ENCODE data around the gene C1orf174.

Gene C1orf174

DNA sequence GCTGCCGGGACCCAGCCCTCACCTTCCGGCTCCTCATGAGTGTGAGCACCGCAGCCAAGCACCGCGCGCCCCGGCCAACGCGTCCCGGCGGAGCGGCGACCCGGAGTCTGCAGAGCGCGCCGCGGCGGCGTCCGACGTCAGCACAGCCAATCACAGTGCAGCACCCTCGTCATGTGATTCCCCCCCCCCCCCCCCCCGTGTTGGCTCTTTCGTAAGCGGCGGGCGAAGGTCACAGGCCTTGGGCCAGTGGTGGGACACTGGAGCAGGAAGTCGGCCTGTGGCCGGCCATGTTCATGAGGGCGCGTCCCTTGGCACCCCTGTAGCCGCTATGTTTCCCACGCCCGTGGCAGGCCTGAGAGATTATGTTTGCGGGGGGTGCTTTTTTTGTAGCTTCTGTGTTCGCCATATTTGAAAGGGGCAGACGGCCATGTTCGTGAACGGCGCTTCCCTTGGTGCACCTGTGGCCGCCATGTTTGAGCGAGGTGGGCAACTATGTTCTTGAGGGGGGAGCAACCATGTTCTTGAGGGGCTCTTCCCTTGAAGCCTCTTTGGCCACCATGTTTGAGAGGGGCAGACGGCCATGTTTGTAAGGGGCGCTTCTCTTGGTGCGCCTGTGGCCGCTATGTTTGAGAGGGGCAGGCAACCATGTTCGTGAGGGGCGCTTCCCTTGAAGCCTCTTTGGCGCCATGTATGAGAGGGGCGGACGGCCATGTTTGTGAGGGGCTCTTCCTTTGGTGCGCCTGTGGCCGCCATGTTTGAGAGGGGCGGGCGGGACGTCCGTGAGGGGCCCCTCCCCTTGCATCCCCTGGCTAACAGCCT, at the start of gene C1orf174:
C1orf174 (minus strand) TSS at position 123 of the 819 bp plus-strand sequence; CDS start at position 37, 86 bp downstream.
- in situ Hi-C loops (cut with MboI; ENCODE audit: low sequenced_read_pairs): no loop called here

DNA sequence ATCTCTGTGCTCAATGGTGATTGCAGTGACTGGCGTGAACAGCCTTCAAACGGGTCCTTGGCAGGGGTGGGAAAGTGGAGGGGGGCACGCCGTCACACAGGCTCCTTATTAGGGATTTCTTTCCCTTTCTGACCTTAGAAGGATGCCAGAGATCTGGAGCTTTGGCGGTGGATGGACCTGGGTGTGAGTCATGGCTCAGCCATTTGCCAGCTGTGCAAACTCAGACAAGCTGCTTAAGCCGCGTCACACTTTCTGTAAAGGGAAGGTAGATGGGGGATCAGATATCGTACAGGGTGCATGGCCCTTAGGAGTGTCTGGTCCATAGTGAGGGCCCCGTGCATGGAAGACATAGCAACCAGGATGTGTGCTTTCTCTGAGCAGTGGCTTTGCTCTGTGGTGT, 48.3 kb upstream of the C1orf174 start:
- in situ Hi-C loops (cut with MboI; ENCODE audit: low sequenced_read_pairs): no loop called here

DNA sequence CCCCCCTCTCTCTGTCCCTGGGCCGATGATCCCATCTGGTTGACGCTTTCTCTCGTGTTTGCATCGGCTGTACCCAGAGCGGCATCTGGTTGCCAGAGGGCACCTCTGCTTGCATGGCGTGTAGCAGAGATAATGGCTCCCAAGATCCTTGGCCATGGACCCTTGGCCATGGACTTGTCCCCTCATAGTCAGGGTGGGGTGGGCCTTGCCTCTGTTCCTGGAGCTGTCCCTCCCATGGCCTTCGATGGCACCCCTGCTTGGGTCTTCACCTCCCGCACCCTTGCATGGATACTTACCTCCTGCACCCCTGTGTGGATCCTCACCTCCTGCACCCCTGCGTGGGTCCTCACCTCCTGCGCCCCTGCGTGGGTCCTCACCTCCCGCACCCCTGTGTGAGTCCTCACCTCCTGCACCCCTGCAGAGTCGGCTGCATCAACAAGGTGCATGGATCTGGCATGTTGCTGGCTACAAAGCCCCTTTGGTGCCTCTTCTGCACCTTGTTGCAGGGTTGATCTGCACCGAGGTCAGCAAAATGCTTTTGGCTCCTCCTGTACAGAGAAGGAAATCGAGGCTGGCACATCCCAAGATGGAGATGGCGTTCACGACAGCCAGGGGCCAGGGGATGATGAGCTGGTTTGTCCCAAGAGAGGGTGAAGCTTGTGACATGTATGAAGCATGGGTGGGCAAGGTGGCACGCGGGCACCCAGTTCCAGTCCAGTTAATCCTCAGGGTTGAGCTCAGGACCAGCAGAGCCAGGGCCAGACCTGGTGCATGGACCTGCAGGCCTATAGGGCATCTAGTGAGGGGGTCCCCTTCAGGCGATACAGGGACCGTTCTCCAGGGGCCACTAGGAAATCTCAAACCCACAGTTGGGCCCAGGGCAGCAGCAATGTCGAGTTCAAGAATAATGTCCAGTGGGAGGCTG, 46.1 kb upstream of the C1orf174 start:
- in situ Hi-C loops (cut with MboI; ENCODE audit: low sequenced_read_pairs): no loop called here

DNA sequence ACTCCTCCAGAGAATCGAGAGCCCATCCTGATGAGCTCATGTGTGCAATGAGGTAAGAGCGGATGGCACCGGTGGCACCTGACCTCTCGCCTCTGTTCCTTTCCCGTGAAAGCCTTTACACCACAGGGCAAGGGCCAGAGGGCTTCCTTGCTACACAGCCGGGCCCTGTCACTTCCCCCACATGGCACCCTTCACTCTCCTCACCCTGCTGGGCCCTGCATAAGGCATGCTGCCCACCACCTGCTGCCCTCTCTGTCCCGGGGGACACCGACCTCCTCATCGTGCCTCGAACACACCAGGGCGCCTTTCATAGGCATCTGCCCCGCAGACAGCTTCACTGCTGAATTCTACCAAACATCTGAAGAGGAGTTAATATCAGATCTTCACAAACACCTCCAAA, 45.1 kb upstream of the C1orf174 start:
- in situ Hi-C loops (cut with MboI; ENCODE audit: low sequenced_read_pairs): no loop called here

DNA sequence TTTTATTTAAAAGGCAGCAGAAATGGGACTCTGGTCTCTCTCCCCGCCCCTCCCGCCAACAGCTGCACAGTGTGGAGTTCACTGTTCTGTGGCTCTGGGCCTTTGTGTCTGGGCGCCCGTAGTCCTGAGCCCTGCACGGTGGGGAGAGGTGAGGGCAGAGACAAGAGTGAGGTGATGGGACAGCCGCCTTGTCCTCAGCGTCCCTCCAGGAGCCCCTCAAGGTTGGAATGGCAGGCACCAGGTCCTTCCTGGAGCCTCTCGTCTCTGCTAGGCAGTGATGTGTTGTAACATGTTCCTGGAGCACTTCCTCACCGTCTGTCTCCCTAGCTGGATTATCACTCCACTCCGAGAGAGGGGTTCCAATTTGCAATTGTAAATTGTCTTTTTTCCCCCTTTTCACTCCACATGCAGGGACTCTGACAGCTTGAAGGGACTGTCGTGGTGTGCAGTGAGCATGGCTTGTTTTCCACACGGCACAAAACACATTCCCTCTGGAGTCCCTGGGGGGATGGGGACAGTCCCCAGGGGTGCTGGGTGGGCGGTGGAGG, 44.6 kb upstream of the C1orf174 start:
- in situ Hi-C loops (cut with MboI; ENCODE audit: low sequenced_read_pairs): no loop called here

DNA sequence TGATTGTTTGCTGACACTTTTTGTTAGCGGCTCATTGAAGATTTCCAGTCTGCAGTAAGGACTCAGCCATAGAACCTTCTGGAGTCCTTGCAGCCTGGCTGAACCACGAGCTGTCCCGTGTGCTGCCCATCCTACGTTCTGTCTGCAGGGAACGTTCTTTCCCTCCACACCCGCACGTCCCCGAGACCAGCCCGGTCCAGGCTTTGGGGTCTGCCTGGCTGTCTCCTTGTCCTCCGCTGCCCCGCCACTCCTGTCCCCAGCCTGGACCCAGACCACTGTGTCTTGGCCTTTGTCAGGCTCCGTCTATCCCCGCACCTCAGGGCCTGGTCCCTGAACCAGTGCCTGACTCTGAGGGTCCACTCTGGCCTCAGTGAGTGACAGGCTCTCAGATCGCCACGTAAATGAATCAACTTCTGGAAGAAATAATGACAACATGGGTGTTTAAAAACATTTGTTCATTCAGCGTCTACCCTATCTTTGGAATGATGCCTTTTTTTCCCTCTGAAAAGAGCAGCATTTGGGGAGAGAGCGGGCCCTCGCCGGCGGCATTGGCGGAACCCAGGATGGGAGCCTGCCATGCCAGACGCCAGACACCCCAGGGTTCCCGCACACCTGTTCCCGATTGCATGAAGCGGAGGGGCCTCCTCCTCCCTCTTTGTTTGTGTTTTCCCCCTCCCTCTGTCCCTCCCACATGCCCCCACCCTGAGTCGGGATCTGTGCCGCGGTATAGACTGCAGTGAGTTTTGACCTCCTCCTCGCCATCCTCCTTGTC, 43.9 kb upstream of the C1orf174 start:
- in situ Hi-C loops (cut with MboI; ENCODE audit: low sequenced_read_pairs): no loop called here

DNA sequence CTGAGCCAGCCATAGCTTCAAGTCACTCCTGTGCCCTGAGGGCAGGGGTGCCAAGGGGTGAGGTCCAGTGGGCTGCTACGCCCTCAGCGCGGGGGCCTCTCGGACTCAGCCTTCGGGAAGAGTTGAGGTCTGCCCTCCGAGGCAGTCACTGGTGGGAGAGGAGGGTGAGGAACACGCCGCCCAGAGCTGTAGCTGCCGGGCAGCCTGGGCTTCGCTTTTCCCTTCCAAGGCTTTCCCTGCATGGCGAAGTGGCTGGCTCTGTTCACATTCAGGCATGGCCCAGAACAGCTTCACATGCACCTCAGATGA, 43.0 kb upstream of the C1orf174 start:
- in situ Hi-C loops (cut with MboI; ENCODE audit: low sequenced_read_pairs): no loop called here

DNA sequence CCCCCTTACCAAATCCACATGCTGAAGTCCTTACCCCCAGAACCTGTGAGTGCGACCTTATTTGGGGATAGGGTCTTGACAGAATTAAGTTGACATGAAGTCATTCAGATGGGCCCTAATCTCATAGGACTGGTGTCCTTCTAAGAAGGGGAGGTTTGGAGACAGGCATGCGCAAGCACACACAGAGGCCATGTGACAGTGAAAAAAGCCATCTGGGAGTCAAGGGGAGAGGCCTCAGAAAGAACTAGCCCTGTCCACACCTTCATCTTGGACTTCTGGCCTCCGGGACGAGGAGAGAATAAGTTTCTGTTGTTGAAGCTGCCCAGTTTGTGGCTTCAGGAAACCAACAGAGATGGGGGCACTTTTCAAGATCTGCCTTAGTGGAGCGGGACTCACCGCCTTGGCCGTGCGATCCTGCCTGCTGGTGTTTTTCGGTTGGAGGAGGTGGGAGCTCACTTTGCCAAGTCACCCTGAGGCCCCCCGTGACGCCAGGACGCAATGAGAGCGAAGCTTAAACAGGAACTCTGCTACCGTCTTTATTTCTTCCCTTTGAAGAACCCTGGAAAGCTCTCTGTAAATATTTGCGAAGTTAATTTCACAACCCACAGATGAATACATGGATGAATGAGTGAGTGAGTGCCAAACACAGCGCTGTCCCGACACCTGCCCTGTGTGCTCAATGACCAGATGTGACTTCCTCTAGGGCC, 42.5 kb upstream of the C1orf174 start:
- in situ Hi-C loops (cut with MboI; ENCODE audit: low sequenced_read_pairs): no loop called here

DNA sequence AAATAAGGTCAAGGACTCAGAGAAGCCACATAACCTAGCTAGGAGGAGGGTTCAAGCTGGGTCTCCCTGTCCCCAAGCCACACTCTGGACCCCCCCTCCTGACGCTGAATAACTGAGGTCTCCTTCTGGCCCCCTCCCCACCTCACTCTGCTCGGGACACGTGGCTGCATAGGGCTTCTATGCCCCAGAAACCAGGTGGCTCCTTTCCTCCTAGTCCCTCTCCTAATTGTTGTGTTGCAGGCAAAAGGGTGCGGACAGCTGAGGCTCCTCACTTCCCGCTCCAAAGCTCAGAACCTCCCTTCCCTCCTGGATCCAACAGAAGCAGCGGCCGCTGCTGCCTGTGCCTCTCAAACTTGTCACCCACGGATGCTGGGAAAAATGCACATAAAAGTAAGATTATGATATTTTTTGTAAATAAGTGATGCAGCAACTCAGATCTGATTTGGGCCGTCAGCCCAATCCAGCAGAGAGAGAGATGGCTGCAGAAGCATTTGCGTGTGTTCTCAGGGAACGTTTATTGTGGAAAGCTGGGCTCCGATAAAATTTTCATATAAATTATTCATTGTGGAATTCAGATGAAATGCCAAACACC, 40.8 kb upstream of the C1orf174 start:
- in situ Hi-C loops (cut with MboI; ENCODE audit: low sequenced_read_pairs): no loop called here

DNA sequence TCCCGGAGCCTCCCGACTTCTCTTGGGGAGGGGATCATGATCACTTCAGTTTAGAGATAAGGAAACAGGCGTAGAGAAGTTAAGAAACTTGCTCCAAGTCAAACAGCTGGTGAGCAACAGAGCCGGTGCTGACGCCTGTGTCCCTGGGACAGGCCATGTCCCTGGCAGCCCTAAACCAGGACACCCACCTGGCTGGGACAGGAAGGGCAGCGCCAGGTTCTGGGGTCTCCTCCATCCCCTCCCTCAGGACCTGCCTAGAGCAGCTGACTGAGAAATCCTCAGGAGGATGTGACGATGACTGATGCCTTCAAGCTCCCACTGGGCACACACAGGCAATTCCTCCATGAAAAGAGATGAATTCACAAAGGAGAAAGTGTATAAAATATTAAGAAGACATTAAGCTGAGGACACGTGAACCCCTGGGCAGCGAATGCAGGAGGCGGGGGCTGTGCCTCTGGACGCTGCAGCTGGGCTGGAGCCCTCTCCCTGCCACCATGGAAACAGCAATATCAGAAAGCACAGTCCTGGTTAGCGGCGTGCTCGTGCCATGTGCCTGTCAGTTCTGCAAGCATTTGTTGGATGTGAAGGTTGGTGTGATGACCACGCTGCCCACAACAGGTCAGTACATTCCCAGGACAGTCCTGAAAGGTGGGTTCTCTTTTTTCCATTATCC, 40.1 kb upstream of the C1orf174 start:
- in situ Hi-C loops (cut with MboI; ENCODE audit: low sequenced_read_pairs): no loop called here

DNA sequence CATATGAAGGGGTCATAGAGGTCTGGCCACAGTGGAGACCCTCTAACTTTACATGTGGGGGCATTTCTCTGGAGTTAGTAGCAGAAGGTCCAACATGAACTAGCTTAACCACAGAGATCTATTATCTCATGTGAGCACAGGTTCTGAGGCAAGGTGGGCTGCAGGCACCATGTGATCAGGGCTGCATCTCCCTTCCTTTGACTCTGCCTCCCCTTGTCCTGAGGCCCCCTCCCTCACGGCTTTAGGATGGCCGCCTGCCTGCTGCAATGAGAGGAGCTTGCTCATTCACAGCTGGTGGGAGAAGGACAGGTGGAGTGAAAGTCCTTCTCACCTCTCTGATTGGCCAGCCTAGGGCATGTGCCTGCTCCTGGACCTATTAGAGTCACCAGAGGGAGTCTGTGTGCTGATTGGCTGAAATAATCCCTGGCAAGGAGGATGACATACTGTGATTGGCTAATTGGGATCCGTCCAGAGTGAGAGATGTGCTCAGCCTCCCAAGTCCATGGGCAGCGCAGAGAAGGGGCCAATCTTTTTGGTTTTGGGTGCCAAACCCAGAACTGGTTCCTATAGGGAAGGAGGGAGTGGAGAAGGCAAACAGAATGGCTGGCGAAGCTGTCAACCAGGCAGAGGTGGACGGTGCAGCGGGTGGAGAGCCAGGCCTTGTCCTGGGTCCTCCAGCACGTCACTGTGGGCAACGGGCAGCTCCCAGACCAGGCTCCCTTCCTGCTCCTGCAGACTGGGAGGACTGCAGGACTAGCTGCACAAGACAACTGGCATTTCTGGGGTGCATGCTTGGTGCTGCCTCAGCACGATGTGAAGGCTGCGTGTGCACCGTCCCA, 39.4 kb upstream of the C1orf174 start:
- in situ Hi-C loops (cut with MboI; ENCODE audit: low sequenced_read_pairs): no loop called here

DNA sequence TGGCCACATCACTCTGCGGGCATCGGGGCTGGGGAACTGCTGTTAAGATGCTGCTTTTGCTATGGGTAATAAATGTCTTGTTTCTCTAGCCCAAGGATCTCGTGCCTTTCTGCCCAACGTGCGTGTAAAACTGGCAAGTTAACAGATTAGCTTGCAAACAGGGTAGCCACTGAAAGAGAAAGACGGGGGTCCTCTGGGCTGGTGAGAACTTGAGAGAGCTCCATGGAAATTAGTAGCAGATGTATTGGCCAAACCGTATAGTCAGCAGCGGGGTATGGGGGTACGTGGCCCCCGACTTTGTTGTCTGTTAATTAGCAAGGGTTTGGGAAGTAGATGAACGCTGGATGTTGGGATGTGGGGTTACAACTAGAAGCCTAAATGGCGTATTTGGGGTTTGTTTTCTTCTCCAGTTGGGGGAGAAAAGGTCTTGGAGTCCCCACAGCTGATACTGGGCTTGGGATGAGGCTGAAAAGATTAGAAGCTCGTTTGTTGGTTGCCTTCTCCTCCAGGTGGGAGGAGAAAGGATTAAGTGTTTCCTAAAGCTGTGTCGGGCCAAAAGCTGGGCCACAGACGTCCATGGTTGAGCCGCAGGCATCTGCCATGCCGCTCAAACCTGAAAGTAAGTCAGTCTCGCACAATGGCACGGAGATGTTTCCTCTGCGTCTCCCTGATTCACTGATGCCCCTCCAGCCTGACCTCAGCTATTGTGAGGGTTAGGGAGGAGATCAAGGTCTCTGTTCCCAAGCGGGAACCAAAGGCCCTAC, 32.3 kb upstream of the C1orf174 start:
- in situ Hi-C loops (cut with MboI; ENCODE audit: low sequenced_read_pairs): no loop called here

DNA sequence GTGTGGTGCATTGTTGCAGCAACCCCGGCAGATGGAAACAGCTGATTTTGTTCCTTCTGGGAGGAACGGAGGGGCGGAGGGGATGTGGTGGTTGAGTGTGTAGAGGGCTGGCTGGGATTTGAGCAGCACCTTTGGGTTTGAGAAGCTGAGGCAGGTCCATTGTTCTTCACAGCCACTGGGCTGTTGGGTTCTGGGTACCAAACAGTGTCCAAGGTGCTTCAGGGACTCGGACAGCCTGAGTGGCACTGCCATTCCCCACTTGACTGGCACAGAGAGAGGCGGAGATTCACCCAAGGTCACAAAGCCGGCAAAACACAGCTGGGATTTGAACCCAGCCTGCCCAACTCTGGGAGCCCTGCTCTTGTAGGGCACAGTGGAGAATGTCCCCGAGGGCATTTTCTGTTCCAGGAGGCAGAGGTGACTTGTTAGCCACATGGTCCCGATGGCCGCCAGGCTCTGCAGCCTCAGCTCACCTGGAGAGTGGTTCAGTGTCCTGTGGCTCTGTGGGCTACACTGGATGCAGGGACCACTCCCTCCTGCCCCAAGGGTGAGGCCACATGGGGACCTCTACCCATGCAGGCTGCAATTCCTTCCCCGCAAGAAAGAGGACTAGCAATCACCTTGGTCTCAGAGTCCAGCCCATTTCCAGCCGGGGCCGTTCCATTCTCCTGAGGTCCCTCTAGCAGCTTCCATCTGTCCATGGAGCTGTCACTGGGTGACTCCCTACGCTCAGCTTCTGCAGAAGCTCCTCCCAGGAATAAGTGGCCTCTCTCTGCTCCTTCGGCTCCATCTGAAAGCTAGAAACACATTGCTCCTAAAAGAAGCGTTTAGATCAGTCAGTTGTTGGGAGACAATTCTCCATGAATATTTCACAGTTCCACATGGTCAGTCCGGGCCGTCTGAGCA, 31.2 kb upstream of the C1orf174 start:
- in situ Hi-C loops (cut with MboI; ENCODE audit: low sequenced_read_pairs): no loop called here

DNA sequence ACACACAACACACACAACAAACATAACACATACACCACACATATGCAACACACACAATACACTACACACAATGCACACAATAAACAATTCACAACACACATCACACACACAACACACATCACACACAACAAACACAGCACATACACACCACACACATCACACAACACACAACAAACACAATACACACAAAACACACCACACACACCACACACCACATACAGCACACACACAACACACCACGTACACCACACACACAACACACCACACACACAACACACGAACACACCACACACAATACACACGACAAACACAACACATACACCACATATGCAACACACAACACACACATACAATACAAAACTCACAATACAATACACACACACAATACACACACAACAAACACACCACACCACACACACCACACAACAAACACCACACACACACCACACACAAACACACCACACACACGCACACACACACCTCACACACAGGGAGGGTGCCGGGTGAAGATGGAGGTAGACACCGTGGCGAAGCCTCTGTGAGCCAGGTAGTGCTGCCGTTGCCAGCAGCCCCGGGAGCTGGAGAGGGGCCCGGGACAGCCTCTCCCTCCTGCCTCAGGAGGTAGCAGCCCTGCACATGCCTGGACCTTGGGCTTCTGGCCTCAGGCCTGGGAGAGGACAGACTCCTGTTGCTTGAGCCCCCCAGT, 30.4 kb upstream of the C1orf174 start:
- in situ Hi-C loops (cut with MboI; ENCODE audit: low sequenced_read_pairs): no loop called here

DNA sequence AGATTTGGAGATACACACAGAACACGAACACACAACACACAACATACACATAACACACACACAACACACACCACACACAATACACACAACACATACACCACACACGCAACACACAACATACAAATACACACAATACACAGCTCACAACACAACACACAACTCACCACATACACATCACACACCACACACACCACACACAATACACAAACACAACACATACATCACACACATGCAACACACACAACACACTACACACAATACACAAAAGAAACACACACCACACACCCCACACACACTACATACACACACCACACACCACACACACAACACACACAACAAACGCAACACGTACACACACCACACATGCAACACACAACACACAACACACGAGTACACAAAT, 29.1 kb upstream of the C1orf174 start:
- in situ Hi-C loops (cut with MboI; ENCODE audit: low sequenced_read_pairs): no loop called here

DNA sequence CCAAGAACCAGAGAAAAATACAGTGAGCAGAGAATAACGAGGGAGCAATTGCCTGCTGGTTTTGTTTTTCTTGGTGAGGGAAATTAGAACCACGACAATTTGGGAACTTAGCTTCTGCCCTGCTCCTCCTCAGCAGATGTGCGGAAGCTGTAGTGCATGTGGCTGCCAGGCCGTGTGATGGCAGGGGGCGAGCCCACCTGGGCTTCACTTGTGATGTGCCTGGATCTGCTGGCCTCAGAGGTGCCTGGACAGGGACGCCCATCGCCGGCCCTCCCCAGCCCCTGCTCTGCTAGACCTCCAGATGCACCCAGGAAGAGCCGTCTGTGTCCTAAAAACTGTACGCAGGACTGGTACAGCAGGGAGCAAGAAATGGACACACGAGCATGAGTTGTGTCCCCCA, 28.5 kb upstream of the C1orf174 start:
- in situ Hi-C loops (cut with MboI; ENCODE audit: low sequenced_read_pairs): no loop called here

All from HL-60/S4 treated with phorbol 12-myristate 13-acetate at 8.2 ng/mL for 4 days and 3 days (cell line).